ENCODE measurements around the gene GRIK3.

DNA sequence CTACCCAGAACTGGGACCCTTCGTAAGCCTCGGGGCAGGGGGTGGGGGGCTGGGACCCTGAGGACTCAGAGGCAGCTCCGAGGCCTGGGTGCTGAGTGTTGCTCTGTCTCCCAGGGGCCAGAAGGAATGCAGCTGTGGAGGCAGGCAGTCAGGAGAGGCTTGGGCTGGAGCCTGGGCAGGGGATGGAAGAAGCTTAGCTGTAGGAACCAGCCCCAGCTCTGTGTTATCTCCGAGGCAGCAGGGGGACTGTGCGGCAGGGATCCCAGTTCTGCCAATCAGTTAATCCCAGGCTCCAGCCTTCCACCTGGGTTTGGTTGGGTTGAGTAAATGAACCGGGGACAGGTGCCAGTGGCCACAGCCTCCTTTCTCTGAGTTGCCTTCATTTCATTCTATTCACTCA is 8.2 kb upstream of the GRIK3 start:
- TF ChIP-seq, protein P1, sequence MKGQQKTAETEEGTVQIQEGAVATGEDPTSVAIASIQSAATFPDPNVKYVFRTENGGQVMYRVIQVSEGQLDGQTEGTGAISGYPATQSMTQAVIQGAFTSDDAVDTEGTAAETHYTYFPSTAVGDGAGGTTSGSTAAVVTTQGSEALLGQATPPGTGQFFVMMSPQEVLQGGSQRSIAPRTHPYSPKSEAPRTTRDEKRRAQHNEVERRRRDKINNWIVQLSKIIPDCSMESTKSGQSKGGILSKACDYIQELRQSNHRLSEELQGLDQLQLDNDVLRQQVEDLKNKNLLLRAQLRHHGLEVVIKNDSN (IDR thresholded peaks at IDR 0.05), result no peak
- TF ChIP-seq RAD21 (IDR thresholded peaks at IDR 0.05; ENCODE audit: low read depth), result no peak
- no peak for TF ChIP-seq REST (IDR thresholded peaks at IDR 0.05; ENCODE audit: low read depth)
- no peak for TF ChIP-seq TCF12 (IDR thresholded peaks at IDR 0.05; ENCODE audit: low read depth)
- no peak for TF ChIP-seq FOXM1 (IDR thresholded peaks at IDR 0.05; ENCODE audit: borderline replicate concordance, low read depth)
